H1 (cell line): ENCODE data around the gene ADCY3. TPM values are rescaled to one million over a fixed set of nuclear protein-coding genes. Genes with fewer than 3 reads are reported as not detected.

ENCODE experiments used
- CTCF ChIA-PET: fragments of 300-600 bp; sonication (Branson Sonifier 250); formaldehyde crosslinking; loops from one replicate; lab custom pipeline; 2021; ENCODE audit not compliant: partially characterized antibody; lab: Charles Lee
- POLR2A ChIA-PET: fragments of 300-600 bp; sonication (Branson Sonifier 250); formaldehyde crosslinking; loops from one replicate; lab custom pipeline; 2021; ENCODE audit warnings: inconsistent platforms; ENCODE audit not compliant: partially characterized antibody; lab: Charles Lee
- DNase-seq, 2 experiments: peaks; one replicate each; pipeline versions ENCODE4 v3.0.0 to v3.0.0-alpha.2; 2010 to 2022; ENCODE audit warnings: low spot score in 2 of 2, low read depth in 1 of 2, mixed read lengths in 1 of 2
- FAIRE-seq: peaks from 2 replicates; lab custom pipeline; 2011; peaks lifted over from hg19 to GRCh38; lab: Jason Lieb, UNC
- H2AFZ ChIP-seq: 2 replicates; pipeline ENCODE4 v1.8.1; 2012; ENCODE audit warnings: low read length, inconsistent platforms
- H2AK5ac ChIP-seq: 2 replicates; pipeline ENCODE4 v1.6.1; 2013; ENCODE audit warnings: low read depth, low read length
- H2BK120ac ChIP-seq: replicated peaks from 2 replicates; pipeline ENCODE3; 2013; ENCODE audit warnings: low read depth, low read length, inconsistent platforms
- H2BK12ac ChIP-seq: 2 replicates; pipeline ENCODE4 v1.6.1; 2013; ENCODE audit warnings: low read depth, low read length
- H2BK15ac ChIP-seq: 2 replicates; pipeline ENCODE4 v1.6.1; 2013; ENCODE audit warnings: low read length
- H2BK20ac ChIP-seq: 2 replicates; pipeline ENCODE4 v1.6.1; 2013; ENCODE audit warnings: low read length
- H2BK5ac ChIP-seq: 2 replicates; pipeline ENCODE4 v1.6.1; 2013; ENCODE audit warnings: low read depth, low read length
- H3K14ac ChIP-seq: 2 replicates; pipeline ENCODE4 v1.6.1; 2013; ENCODE audit warnings: inconsistent platforms; ENCODE audit not compliant: insufficient read length
- H3K18ac ChIP-seq: 2 replicates; pipeline ENCODE4 v1.6.1; 2013; ENCODE audit warnings: low read length; ENCODE audit errors: extremely low read depth
- H3K23ac ChIP-seq: 2 replicates; pipeline ENCODE4 v1.6.1; 2013; ENCODE audit warnings: inconsistent platforms; ENCODE audit not compliant: insufficient read length
- H3K23me2 ChIP-seq: 2 replicates; pipeline ENCODE4 v1.6.1; 2013; ENCODE audit warnings: low read depth, low read length
- H3K27ac ChIP-seq: 2 replicates; pipeline ENCODE4 v1.6.1; 2011; ENCODE audit warnings: low read depth, low read length, inconsistent platforms
- H3K27me3 ChIP-seq, 4 experiments: replicated peaks in 1 of 4; 1 replicate in 1 of 4; 2 replicates in 3 of 4; pipeline versions ENCODE4 v1.6.1 to v1.8.1; 2011 to 2013; ENCODE audit warnings: low read length in 3 of 4, mild to moderate bottlenecking in 3 of 4, inconsistent platforms in 2 of 4, mixed read lengths in 2 of 4, moderate library complexity in 1 of 4; ENCODE audit not compliant: control insufficient read depth in 3 of 4, insufficient read depth in 3 of 4; ENCODE audit errors: extremely low read depth in 1 of 4
- H3K36me3 ChIP-seq, 4 experiments: 2 replicates each; pipeline versions ENCODE4 v1.6.1 to v1.8.1; 2011 to 2013; ENCODE audit warnings: mild to moderate bottlenecking in 4 of 4, low read length in 3 of 4, moderate library complexity in 2 of 4, control low read depth in 1 of 4, inconsistent platforms in 1 of 4; ENCODE audit not compliant: insufficient read depth in 4 of 4, control insufficient read depth in 2 of 4
- H3K4ac ChIP-seq: replicated peaks from 2 replicates; pipeline ENCODE3; 2013; ENCODE audit warnings: low read length, low read depth, mixed read lengths, inconsistent platforms; ENCODE audit not compliant: insufficient read length
- H3K4me1 ChIP-seq, 4 experiments: replicated peaks in 1 of 4; 1 replicate in 1 of 4; 2 replicates in 3 of 4; pipeline versions ENCODE4 v1.6.1 to v1.8.1; 2011 to 2013; ENCODE audit warnings: low read length in 3 of 4, inconsistent platforms in 2 of 4, mixed read lengths in 1 of 4; ENCODE audit not compliant: insufficient read depth in 4 of 4, control insufficient read depth in 3 of 4
- H3K4me2 ChIP-seq, 2 experiments: 2 replicates each; pipeline versions ENCODE4 v1.6.1 to v1.8.1; 2011 to 2013; ENCODE audit warnings: low read depth in 2 of 2, low read length in 2 of 2, control low read depth in 1 of 2, inconsistent platforms in 1 of 2, mild to moderate bottlenecking in 1 of 2; ENCODE audit not compliant: insufficient read depth in 1 of 2
- H3K4me3 ChIP-seq, 4 experiments: fragments of 200-600, 300-600 bp in 1 of 4; sonication (generic), shearing (Covaris generic), sonication (Bioruptor Twin) in 1 of 4; 2 replicates each; pipeline versions ENCODE4 v1.5.1 to v1.8.1; 2011 to 2016; ENCODE audit warnings: low read length in 4 of 4, low read depth in 3 of 4, control low read depth in 2 of 4, inconsistent platforms in 2 of 4, mild to moderate bottlenecking in 2 of 4, mixed read lengths in 1 of 4, moderate library complexity in 1 of 4; ENCODE audit not compliant: insufficient read depth in 2 of 4; ENCODE audit errors: extremely low read depth in 1 of 4
- H3K56ac ChIP-seq: replicated peaks from 2 replicates; pipeline ENCODE3; 2013; ENCODE audit warnings: low read depth, mild to moderate bottlenecking, mixed read lengths, low read length, inconsistent platforms; ENCODE audit not compliant: insufficient read length
- H3K79me1 ChIP-seq: 2 replicates; pipeline ENCODE4 v1.6.1; 2013; ENCODE audit warnings: low read depth, low read length, control low read depth
- H3K79me2 ChIP-seq, 2 experiments: 2 replicates each; pipeline versions ENCODE4 v1.6.1 to v1.8.1; 2012 to 2013; ENCODE audit warnings: low read length in 2 of 2, mild to moderate bottlenecking in 2 of 2, inconsistent platforms in 1 of 2; ENCODE audit not compliant: insufficient read depth in 2 of 2, control insufficient read depth in 1 of 2
- H3K9ac ChIP-seq, 4 experiments: replicated peaks in 1 of 4; 1 replicate in 1 of 4; 2 replicates in 3 of 4; pipeline versions ENCODE4 v1.6.1 to v1.8.1; 2011 to 2013; ENCODE audit warnings: low read depth in 3 of 4, low read length in 3 of 4, control low read depth in 2 of 4, mild to moderate bottlenecking in 2 of 4, moderate library complexity in 2 of 4, inconsistent platforms in 1 of 4; ENCODE audit errors: extremely low read depth in 1 of 4
- H3K9me3 ChIP-seq, 2 experiments: 2 replicates each; pipeline versions ENCODE4 v1.6.1 to v1.8.1; 2012 to 2013; ENCODE audit warnings: mild to moderate bottlenecking in 2 of 2, moderate library complexity in 2 of 2, control low read depth in 1 of 2, inconsistent platforms in 1 of 2, low read depth in 1 of 2, low read length in 1 of 2, mixed read lengths in 1 of 2; ENCODE audit not compliant: insufficient read depth in 2 of 2
- H4K20me1 ChIP-seq, 2 experiments: replicated peaks in 1 of 2; 2 replicates each; pipeline versions ENCODE3 to v1.8.1; 2011 to 2013; ENCODE audit warnings: inconsistent platforms in 2 of 2, low read length in 2 of 2, mild to moderate bottlenecking in 1 of 2; ENCODE audit not compliant: insufficient read depth in 2 of 2, control insufficient read depth in 1 of 2
- H4K5ac ChIP-seq: 2 replicates; pipeline ENCODE4 v1.6.1; 2013; ENCODE audit warnings: low read length, low read depth, mixed read lengths, inconsistent platforms; ENCODE audit not compliant: insufficient read length
- H4K8ac ChIP-seq: 2 replicates; pipeline ENCODE4 v1.8.0; 2013; ENCODE audit warnings: mild to moderate bottlenecking, moderate library complexity, low read length, inconsistent platforms; ENCODE audit not compliant: insufficient read depth; ENCODE audit errors: extremely low read depth
- H4K91ac ChIP-seq: replicated peaks from 2 replicates; pipeline ENCODE3; 2013; ENCODE audit warnings: low read length, mixed read lengths, inconsistent platforms; ENCODE audit not compliant: insufficient read length
- CBX8 ChIP-seq: fragments of 300-800, 300-1000 bp; sonication (generic); IDR thresholded peaks from 2 replicates; pipeline ENCODE4 v1.7.1; 2016; ENCODE audit warnings: low read depth, low read length, borderline replicate concordance
- CHD2 ChIP-seq: IDR thresholded peaks from 2 replicates; pipeline ENCODE4 v1.6.1; 2012; ENCODE audit warnings: low read length, improper control_type of control experiment
- GABPA ChIP-seq: IDR thresholded peaks from 2 replicates; pipeline ENCODE4 v1.6.1; 2011; ENCODE audit warnings: mild to moderate bottlenecking, low read length, moderate library complexity, borderline replicate concordance; ENCODE audit not compliant: insufficient read depth
- JUND ChIP-seq: IDR thresholded peaks from 2 replicates; pipeline ENCODE4 v1.6.1; 2011; ENCODE audit warnings: mild to moderate bottlenecking, improper control_type of control experiment, low read length
- whole genome bisulfite sequencing, 2 experiments: shearing (Covaris generic) in 1 of 2; methylation state at CpG; one replicate each; pipeline versions ENCODE4 v1.1.6 to v1.1.7; 2013 to 2015; ENCODE audit warnings: low lambda C conversion rate in 2 of 2, mixed read lengths in 2 of 2, inconsistent platforms in 1 of 2, low coverage in 1 of 2, missing lambda C conversion rate in 1 of 2; ENCODE audit not compliant: insufficient replicate concordance in 2 of 2, insufficient coverage in 1 of 2, insufficient read length in 1 of 2; ENCODE audit errors: extremely low coverage in 1 of 2, missing lambda C conversion rate in 1 of 2; 5-methylcytosine and 5-hydroxymethylcytosine counted together
- polyA plus RNA-seq, 7 experiments: library from polyadenylated mRNA; depleted of rRNA in 3 of 7; stranded (reverse) in 5 of 7; unstranded in 2 of 7; fragments of >200 nt in 5 of 7; fragments of 200-250 nt in 2 of 7; gene quantifications; 1 replicate in 5 of 7; 2 replicates in 1 of 7; 4 replicates in 1 of 7; pipeline versions ENCODE4 v1.2.1 to v1.2.3, GENCODE V29; 2011 to 2013; ENCODE audit warnings: missing spikeins in 2 of 7, mixed read lengths in 2 of 7
- total RNA-seq: library from RNA; stranded (reverse); fragmentation: NEBNext Ultra II Directional; extraction: Animal tissue kit (Norgen Biotek cat#: 25700); gene quantifications from 2 replicates; pipeline ENCODE4 v1.2.1, GENCODE V29; 2021

Gene ADCY3
- total and polyA plus RNA-seq, 2 of the 8 experiments (the other 6 are each of a cell fraction or from before 2014, with no cell fraction given), result 45.1 to 52.9 TPM

GRCh38 chr2:24839729-24840128 is 80.3 kb downstream of the ADCY3 start:
- Histone ChIP-seq H3K36me3 (peaks cover 0 to 4% (median 1%) of the 10 kb centered on the region in 4 experiments; a peak in 3 of 8 replicates), H3K79me1 (no peaks in the 10 kb centered on the region; the same call in 1 of the 2 replicates), H2BK15ac (no peak overlapping the region), H3K4me1 (no peaks in the 10 kb centered on the region), H2AFZ (no peak overlapping the region), H4K5ac (no peak overlapping the region), H3K18ac (no peak overlapping the region), H4K91ac (no peak overlapping the region), H3K27ac (no peak overlapping the region), H3K4me3 (no peak overlapping the region), H3K9me3 (no peaks in the 10 kb centered on the region; a peak in 1 of 4 replicates), H2BK120ac (no peak overlapping the region), H2BK20ac (no peak overlapping the region), H2BK12ac (no peak overlapping the region), H3K27me3 (no peaks in the 10 kb centered on the region), H3K23me2 (no peaks in the 10 kb centered on the region), H3K79me2 (no peaks in the 10 kb centered on the region; a peak in 1 of 4 replicates), H2BK5ac (no peak overlapping the region), H2AK5ac (no peak overlapping the region), H4K20me1 (peaks cover 0 to 1% of the 10 kb centered on the region in 2 experiments), H3K56ac (no peak overlapping the region), H3K14ac (no peak overlapping the region), H3K4ac (no peak overlapping the region), H3K4me2 (no peak overlapping the region), H4K8ac (no peak overlapping the region), H3K23ac (no peak overlapping the region), H3K9ac (no peak overlapping the region)
- TF ChIP-seq CBX8 (no peak), GABPA (no peak), CHD2 (no peak), JUND (no peak)
- no peak for FAIRE-seq
- WGBS, 2 experiments, result 95% methylated on average over 6 of the region's 15 CpGs; no CpG with 5 or more reads in 1 of the 2 experiments
- POLR2A ChIA-PET, result interaction anchor here (0.8 kb wide), 1 partner anchor 20 kb away, joined by 3 read pairs; no protein-coding TSS in a partner anchor
- no peak for DNase-seq
- CTCF ChIA-PET, result interaction anchor here (0.6 to 4.0 kb wide), 4 partner anchors 13 to 45 kb away, joined by 3 to 20 read pairs (median 3); no protein-coding TSS in a partner anchor
